ENCODE results near the gene TRIM71.

- TF ChIP-seq CTCF (IDR thresholded peaks at IDR 0.05; ENCODE audit: insufficient read depth, low read length): no peak
- TF ChIP-seq REST (IDR thresholded peaks at IDR 0.05; ENCODE audit: insufficient replicate concordance, low read depth): no peak
- TF ChIP-seq POLR2AphosphoS5 (IDR thresholded peaks at IDR 0.05; ENCODE audit: low read depth): no peak
- no peak for TF ChIP-seq GABPA (IDR thresholded peaks at IDR 0.05; ENCODE audit: low read depth)
- TF ChIP-seq SPI1 (IDR thresholded peaks at IDR 0.05; ENCODE audit: borderline replicate concordance, low read depth): no peak
Observed at GRCh38 chr3:32856355-32856889, 38.6 kb downstream of the TRIM71 start.

All from HL-60 (cell line).